ENCODE data around the gene MDH1. TPM values are rescaled to one million over a fixed set of nuclear protein-coding genes. Genes with fewer than 3 reads are reported as not detected.
A peak's percentile ranks its signal among the peaks of the same experiment; 100 is the strongest.

The MDH1 gene
- polyA plus RNA-seq, 2 of the 4 experiments (the other 2 are of a cell fraction) = 220 to 425 TPM

GRCh38 chr2:63589148-63589958, 590 bp downstream of the MDH1 start:
- ChIA-PET POLR2A (interaction anchor here (0.6 to 1.8 kb wide), 14 partner anchors 8 to 1084 kb away, joined by 3 to 21 read pairs (median 4); partner anchors contain the start of genes SERTAD2, TMEM17 and UGP2), CTCF (interaction anchor here (1.1 to 1.3 kb wide), 4 partner anchors 11 to 102 kb away, joined by 3 to 5 read pairs (median 4); no protein-coding TSS in a partner anchor)
- no peak for FAIRE-seq
- Histone ChIP-seq H3K4me1 (peaks cover 24% of the 10 kb centered on the region), H3K27ac (peak overlapping the region; percentile 78 to 92), H3K4me2 (peak overlapping the region; percentile 92), H3K4me3 (peak overlapping the region; percentile 93), H3K9me3 (no peaks in the 10 kb centered on the region)
- WGBS (ENCODE audit: missing lambda C conversion rate) = 8% methylated on average over 26 of the region's 26 CpGs
- TF ChIP-seq USF2 (IDR thresholded peaks at IDR 0.05) (no peak), NFE2L2 (conservative IDR thresholded peaks at IDR 0.05; ENCODE audit: low read length) (no peak), HEYL (CRISPR knock-in tag; IDR thresholded peaks at IDR 0.05) (no peak), KDM5A (IDR thresholded peaks at IDR 0.05) (peak; percentile 42), PHF8 (IDR thresholded peaks at IDR 0.05; ENCODE audit: borderline replicate concordance, low read depth) (peak; percentile 70; the same call in 1 of the 2 replicates), HDAC2 (IDR thresholded peaks at IDR 0.05) (peak; percentile 70; the same call in 1 of the 2 replicates)
- ATAC-seq = peak; percentile 47 to 58
- peak; percentile 33 to 37 for DNase-seq (ENCODE audit: low read depth in 1 of 2, low spot score in 1 of 2)

GRCh38 chr2:63590626-63591408, 2.1 kb downstream of the MDH1 start:
- H3K4me3 ChIP-seq = no peak overlapping the region
- ATAC-seq = no peak
- no peak for DNase-seq (ENCODE audit: low read depth in 1 of 2, low spot score in 1 of 2)
- peak overlapping the region; percentile 92; the same call in 1 of the 3 replicates for H3K4me2 ChIP-seq
- POLR2A ChIA-PET = no interaction called here
- WGBS (ENCODE audit: missing lambda C conversion rate) = 44% methylated on average over 3 of the region's 3 CpGs
- peaks cover 24% of the 10 kb centered on the region for H3K4me1 ChIP-seq
- no peak for FAIRE-seq
- TF ChIP-seq GATA3 (IDR thresholded peaks at IDR 0.05; ENCODE audit: borderline replicate concordance) (no peak), JUNB (IDR thresholded peaks at IDR 0.05) (no peak), HDAC2 (IDR thresholded peaks at IDR 0.05) (no peak), RCOR1 (IDR thresholded peaks at IDR 0.05; ENCODE audit: low read depth, low read length) (no peak), CHD2 (IDR thresholded peaks at IDR 0.05; ENCODE audit: low read length, partially characterized antibody) (no peak), KDM1A (IDR thresholded peaks at IDR 0.05; ENCODE audit: low read depth) (no peak), RAD21 (conservative IDR thresholded peaks at IDR 0.05 in 1 of 2, IDR thresholded peaks at IDR 0.05 in 1 of 2) (no peak), CTCF (IDR thresholded peaks at IDR 0.05) (no peak), NR3C1 (IDR thresholded peaks at IDR 0.05) (no peak), ELK1 (IDR thresholded peaks at IDR 0.05; ENCODE audit: low read depth, low read length) (no peak), HEYL (CRISPR knock-in tag; IDR thresholded peaks at IDR 0.05) (no peak), HES2 (IDR thresholded peaks at IDR 0.05) (no peak), CEBPB (IDR thresholded peaks at IDR 0.05) (no peak), SREBF2 (IDR thresholded peaks at IDR 0.05) (no peak), BCL3 (IDR thresholded peaks at IDR 0.05) (no peak), FOSB (CRISPR knock-in tag; IDR thresholded peaks at IDR 0.05) (no peak), PBX3 (IDR thresholded peaks at IDR 0.05) (no peak), KDM5A (IDR thresholded peaks at IDR 0.05) (no peak), POLR2A (IDR thresholded peaks at IDR 0.05; ENCODE audit: low read length) (no peak)
- CTCF ChIA-PET = interaction anchor here (1.3 kb wide), 1 partner anchor 101 kb away, joined by 4 read pairs; no protein-coding TSS in a partner anchor
- no peak overlapping the region for H3K27ac ChIP-seq
- no peaks in the 10 kb centered on the region for H3K9me3 ChIP-seq

Measured in A549 (cell line).